MM.1S (cell line): ENCODE measurements around the gene STK39.

ENCODE experiments used
- EZH2 ChIP-seq: fragments of 300-600 bp; sonication (generic); optimal IDR thresholded peaks from 2 replicates; pipeline ENCODE3; 2017; ENCODE audit warnings: low read depth, mild to moderate bottlenecking, antibody characterized with exemption, low read length, mixed read lengths
- TF ChIP-seq, protein P1 (sequence below): fragments of 300-600 bp; sonication (generic); IDR thresholded peaks from 2 replicates; pipeline ENCODE4 v1.5.1; 2016; ENCODE audit warnings: antibody characterized with exemption, low read length, mixed read lengths

- TF ChIP-seq, protein P1, sequence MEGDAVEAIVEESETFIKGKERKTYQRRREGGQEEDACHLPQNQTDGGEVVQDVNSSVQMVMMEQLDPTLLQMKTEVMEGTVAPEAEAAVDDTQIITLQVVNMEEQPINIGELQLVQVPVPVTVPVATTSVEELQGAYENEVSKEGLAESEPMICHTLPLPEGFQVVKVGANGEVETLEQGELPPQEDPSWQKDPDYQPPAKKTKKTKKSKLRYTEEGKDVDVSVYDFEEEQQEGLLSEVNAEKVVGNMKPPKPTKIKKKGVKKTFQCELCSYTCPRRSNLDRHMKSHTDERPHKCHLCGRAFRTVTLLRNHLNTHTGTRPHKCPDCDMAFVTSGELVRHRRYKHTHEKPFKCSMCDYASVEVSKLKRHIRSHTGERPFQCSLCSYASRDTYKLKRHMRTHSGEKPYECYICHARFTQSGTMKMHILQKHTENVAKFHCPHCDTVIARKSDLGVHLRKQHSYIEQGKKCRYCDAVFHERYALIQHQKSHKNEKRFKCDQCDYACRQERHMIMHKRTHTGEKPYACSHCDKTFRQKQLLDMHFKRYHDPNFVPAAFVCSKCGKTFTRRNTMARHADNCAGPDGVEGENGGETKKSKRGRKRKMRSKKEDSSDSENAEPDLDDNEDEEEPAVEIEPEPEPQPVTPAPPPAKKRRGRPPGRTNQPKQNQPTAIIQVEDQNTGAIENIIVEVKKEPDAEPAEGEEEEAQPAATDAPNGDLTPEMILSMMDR = no peak
- no peak for TF ChIP-seq EZH2
Observed at GRCh38 chr2:168086851-168087250, 160.5 kb downstream of the STK39 start.
